PC-9 (cell line): ENCODE results near the gene HOXB13. TPM values are rescaled to one million over a fixed set of nuclear protein-coding genes. Genes with fewer than 3 reads are reported as not detected.

Source experiments
- BruUV-seq: library from RNA; stranded (reverse); fragments of 400-500 nt; replicated peaks from 2 replicates; lab custom pipeline; 2021; lab: Mats Ljungman, UMichigan
- CTCF ChIA-PET: fragments of 300-600 bp; sonication (Branson Sonifier 250); formaldehyde crosslinking; loops from one replicate; lab custom pipeline; 2022; ENCODE audit warnings: antibody characterized with exemption; lab: Charles Lee
- POLR2A ChIA-PET: fragments of 300-600 bp; sonication (Branson Sonifier 250); formaldehyde crosslinking; loops from one replicate; lab custom pipeline; 2022; ENCODE audit warnings: antibody characterized with exemption; ENCODE audit not compliant: unreplicated experiment; lab: Charles Lee
- DNase-seq, 2 experiments: peaks; one replicate each; pipeline versions ENCODE4 v3.0.0 to v3.0.0-alpha.2; 2015 to 2022; ENCODE audit warnings: mixed read lengths in 1 of 2
- H2AFZ ChIP-seq: fragments of 200-600 bp; sonication (generic); 2 replicates; pipeline ENCODE4 v1.8.1; 2017; ENCODE audit warnings: antibody characterized with exemption
- H3F3A ChIP-seq: fragments of 200-600 bp; sonication (generic); 2 replicates; pipeline ENCODE4 v1.8.1; 2017; ENCODE audit warnings: antibody characterized with exemption, mild to moderate bottlenecking, low read depth; ENCODE audit not compliant: insufficient read depth
- H3K27ac ChIP-seq: fragments of 200-600 bp; sonication (generic); 2 replicates; pipeline ENCODE4 v1.6.1; 2016; ENCODE audit warnings: mixed run types
- H3K27me3 ChIP-seq: fragments of 200-600 bp; sonication (generic); 2 replicates; pipeline ENCODE4 v1.6.1; 2016; ENCODE audit warnings: low read depth, mixed run types; ENCODE audit not compliant: insufficient read depth
- H3K36me3 ChIP-seq: fragments of 200-600 bp; sonication (generic); 2 replicates; pipeline ENCODE4 v1.6.1; 2016; ENCODE audit warnings: low read depth, mixed run types
- H3K4me1 ChIP-seq: fragments of 200-600 bp; sonication (generic); replicated peaks from 2 replicates; pipeline ENCODE4 v1.6.1; 2016; ENCODE audit warnings: mixed run types; ENCODE audit not compliant: insufficient read depth
- H3K4me2 ChIP-seq: fragments of 200-600 bp; sonication (generic); 2 replicates; pipeline ENCODE4 v1.6.1; 2017; ENCODE audit warnings: mixed run types
- H3K4me3 ChIP-seq: fragments of 200-600 bp; sonication (generic); 2 replicates; pipeline ENCODE4 v1.6.1; 2016; ENCODE audit warnings: mixed run types
- H3K79me2 ChIP-seq: fragments of 200-600 bp; sonication (generic); 2 replicates; pipeline ENCODE4 v1.6.1; 2017; ENCODE audit warnings: low read depth, mixed run types
- H3K9me2 ChIP-seq: fragments of 200-600 bp; sonication (generic); 2 replicates; pipeline ENCODE4 v1.8.1; 2017; ENCODE audit warnings: mild to moderate bottlenecking; ENCODE audit not compliant: insufficient read depth
- H3K9me3 ChIP-seq: fragments of 200-600 bp; sonication (generic); 2 replicates; pipeline ENCODE4 v1.8.1; 2016; ENCODE audit warnings: low read depth; ENCODE audit not compliant: insufficient read depth
- H4K20me1 ChIP-seq: fragments of 200-600 bp; sonication (generic); 2 replicates; pipeline ENCODE4 v1.8.1; 2017; ENCODE audit not compliant: insufficient read depth
- EZH2 ChIP-seq: fragments of 200-600 bp; sonication (generic); IDR thresholded peaks from 2 replicates; pipeline ENCODE4 v1.8.0; 2017; ENCODE audit warnings: antibody characterized with exemption, low read depth
- intact Hi-C: fragments of 100-400 bp; cut with micrococcal nuclease; formaldehyde crosslinking; loops from one replicate; pipeline ENCODE4 v1.10.0; 2022; ENCODE audit not compliant: unreplicated experiment
- total RNA-seq: library from RNA; stranded (reverse); gene quantifications from 2 replicates; pipeline ENCODE4 v1.2.3, GENCODE V29; 2021
- TF ChIP-seq, protein P1 (sequence below): fragments of 200-600 bp; sonication (generic); conservative IDR thresholded peaks from 2 replicates; pipeline ENCODE4 v1.6.1; 2017; ENCODE audit warnings: mixed run types, antibody characterized with exemption, mild to moderate bottlenecking, moderate library complexity

Gene HOXB13
- total RNA-seq, 1 experiment from 2014 or later: not detected

DNA sequence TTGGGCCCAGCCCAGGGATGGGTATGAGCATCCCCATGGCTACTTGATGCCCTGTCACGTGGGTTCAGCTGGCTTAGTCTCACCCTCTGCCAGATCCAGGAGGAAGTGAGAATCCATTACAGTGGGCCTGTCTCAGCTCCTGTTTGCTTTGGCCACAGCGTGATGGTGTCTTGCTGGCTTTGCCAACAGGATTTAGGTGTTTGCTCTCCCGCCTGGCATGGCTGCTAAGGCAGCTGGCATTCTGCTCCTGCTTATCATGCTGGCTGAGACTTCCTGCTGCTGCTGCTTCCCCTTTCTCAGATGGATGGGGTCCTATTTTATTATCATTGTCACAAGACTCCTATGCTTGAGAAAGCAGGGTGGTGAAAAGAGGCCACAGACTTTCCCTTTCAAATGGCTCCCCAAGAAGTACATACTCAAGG lies 28.3 kb upstream of the HOXB13 start:
- no peak for DNase-seq
- Histone ChIP-seq H3K9me3 (no peaks in the 10 kb centered on the region), H3K4me1 (no peaks in the 10 kb centered on the region), H4K20me1 (no peaks in the 10 kb centered on the region), H3K9me2 (no peaks in the 10 kb centered on the region), H3K4me3 (no peak overlapping the region), H3K27me3 (peaks cover 96% of the 10 kb centered on the region), H3F3A (no peaks in the 10 kb centered on the region), H3K79me2 (no peaks in the 10 kb centered on the region), H3K4me2 (no peak overlapping the region), H3K36me3 (no peaks in the 10 kb centered on the region), H2AFZ (no peak overlapping the region), H3K27ac (no peak overlapping the region)
- CTCF ChIA-PET: no interaction called here
- POLR2A ChIA-PET: no interaction called here
- intact Hi-C loops: no loop called here
- TF ChIP-seq, protein P1, sequence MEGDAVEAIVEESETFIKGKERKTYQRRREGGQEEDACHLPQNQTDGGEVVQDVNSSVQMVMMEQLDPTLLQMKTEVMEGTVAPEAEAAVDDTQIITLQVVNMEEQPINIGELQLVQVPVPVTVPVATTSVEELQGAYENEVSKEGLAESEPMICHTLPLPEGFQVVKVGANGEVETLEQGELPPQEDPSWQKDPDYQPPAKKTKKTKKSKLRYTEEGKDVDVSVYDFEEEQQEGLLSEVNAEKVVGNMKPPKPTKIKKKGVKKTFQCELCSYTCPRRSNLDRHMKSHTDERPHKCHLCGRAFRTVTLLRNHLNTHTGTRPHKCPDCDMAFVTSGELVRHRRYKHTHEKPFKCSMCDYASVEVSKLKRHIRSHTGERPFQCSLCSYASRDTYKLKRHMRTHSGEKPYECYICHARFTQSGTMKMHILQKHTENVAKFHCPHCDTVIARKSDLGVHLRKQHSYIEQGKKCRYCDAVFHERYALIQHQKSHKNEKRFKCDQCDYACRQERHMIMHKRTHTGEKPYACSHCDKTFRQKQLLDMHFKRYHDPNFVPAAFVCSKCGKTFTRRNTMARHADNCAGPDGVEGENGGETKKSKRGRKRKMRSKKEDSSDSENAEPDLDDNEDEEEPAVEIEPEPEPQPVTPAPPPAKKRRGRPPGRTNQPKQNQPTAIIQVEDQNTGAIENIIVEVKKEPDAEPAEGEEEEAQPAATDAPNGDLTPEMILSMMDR: no peak
- TF ChIP-seq EZH2: no peak
- BruUV-seq: no TSS peak

DNA sequence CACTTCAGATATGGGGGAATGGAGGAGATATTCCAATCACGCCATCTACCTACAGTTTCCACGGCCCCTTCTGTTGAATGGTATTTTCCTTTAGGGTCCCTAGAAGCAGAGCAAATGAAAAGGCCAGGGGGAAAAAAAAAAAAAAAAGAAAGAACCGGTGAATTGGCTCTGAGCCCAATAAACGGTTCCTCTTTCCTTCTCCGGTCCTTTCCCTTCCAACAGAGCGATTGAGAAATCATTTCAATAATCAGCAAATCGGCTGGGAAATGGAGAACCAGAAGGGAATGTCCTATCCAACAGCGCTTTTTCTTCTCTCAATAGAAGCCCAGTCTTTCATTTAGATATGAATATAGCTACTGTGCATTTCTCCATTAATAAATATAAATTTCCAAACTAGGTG lies 26.8 kb upstream of the HOXB13 start:
- BruUV-seq: no TSS peak
- H2AFZ ChIP-seq: no peak overlapping the region
- H4K20me1 ChIP-seq: no peaks in the 10 kb centered on the region
- no peaks in the 10 kb centered on the region for H3K79me2 ChIP-seq
- ChIA-PET CTCF (no interaction called here), POLR2A (no interaction called here)
- H3K9me3 ChIP-seq: no peaks in the 10 kb centered on the region
- DNase-seq: no peak
- H3K36me3 ChIP-seq: no peaks in the 10 kb centered on the region
- no peak for TF ChIP-seq EZH2
- TF ChIP-seq, protein P1: no peak
- H3K9me2 ChIP-seq: no peaks in the 10 kb centered on the region
- H3F3A ChIP-seq: no peaks in the 10 kb centered on the region
- no peak overlapping the region for H3K27ac ChIP-seq
- no peak overlapping the region for H3K4me2 ChIP-seq
- peaks cover 96% of the 10 kb centered on the region for H3K27me3 ChIP-seq
- no peak overlapping the region for H3K4me3 ChIP-seq
- intact Hi-C loops: no loop called here
- no peaks in the 10 kb centered on the region for H3K4me1 ChIP-seq

DNA sequence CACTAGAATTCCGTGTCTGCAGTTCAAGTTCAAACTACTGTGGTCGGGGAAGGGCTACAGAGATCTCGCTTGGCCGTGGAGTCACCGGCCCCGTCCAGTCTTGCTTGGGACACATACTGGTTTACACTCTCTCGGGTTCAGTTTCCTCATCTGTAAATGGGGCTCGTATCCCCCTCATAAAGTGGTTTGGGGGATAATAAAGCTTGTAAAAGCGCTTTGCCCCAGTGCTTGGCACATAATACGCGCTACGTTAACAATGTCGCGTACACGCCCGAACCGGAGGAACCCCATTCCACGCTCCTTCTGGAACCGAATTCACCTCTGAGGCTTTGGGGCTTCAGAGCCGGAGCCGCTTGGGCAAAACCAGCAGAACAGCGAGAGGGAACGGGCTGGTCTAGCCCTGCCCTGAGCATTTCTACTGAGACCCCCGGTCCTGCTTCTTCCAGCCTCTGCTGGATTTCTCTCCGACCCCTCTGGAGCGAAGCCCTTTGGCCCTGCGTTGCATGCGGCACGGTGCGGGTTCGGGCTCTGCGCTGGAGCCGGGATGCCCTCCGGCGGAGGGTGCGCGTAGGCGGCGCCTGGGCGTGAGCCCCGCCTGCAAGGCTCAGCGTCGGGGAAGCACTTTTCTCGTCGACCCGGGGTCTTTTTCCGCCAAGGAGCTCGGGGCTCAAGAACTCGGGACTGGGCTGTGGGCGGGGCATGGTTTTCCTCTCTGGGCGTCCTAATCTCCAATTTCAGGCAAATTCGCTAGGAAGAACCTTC lies 26.1 kb upstream of the HOXB13 start:
- no peaks in the 10 kb centered on the region for H3K36me3 ChIP-seq
- no TSS peak for BruUV-seq
- no peaks in the 10 kb centered on the region for H3F3A ChIP-seq
- no peak overlapping the region for H3K27ac ChIP-seq
- peaks cover 96% of the 10 kb centered on the region for H3K27me3 ChIP-seq
- POLR2A ChIA-PET: interaction anchor here (0.6 kb wide), 1 partner anchor 108 kb away, joined by 4 read pairs; no protein-coding TSS in a partner anchor
- H3K79me2 ChIP-seq: no peaks in the 10 kb centered on the region
- CTCF ChIA-PET: no interaction called here
- TF ChIP-seq, protein P1: no peak
- no peak for TF ChIP-seq EZH2
- no peaks in the 10 kb centered on the region for H4K20me1 ChIP-seq
- H3K4me1 ChIP-seq: no peaks in the 10 kb centered on the region
- H3K4me2 ChIP-seq: no peak overlapping the region
- H3K9me3 ChIP-seq: no peaks in the 10 kb centered on the region
- H2AFZ ChIP-seq: no peak overlapping the region
- H3K9me2 ChIP-seq: no peaks in the 10 kb centered on the region
- intact Hi-C loops: no loop called here
- no peak overlapping the region for H3K4me3 ChIP-seq
- DNase-seq: no peak
